ENCODE data around the gene ODF4.

ODF4 gene

DNA sequence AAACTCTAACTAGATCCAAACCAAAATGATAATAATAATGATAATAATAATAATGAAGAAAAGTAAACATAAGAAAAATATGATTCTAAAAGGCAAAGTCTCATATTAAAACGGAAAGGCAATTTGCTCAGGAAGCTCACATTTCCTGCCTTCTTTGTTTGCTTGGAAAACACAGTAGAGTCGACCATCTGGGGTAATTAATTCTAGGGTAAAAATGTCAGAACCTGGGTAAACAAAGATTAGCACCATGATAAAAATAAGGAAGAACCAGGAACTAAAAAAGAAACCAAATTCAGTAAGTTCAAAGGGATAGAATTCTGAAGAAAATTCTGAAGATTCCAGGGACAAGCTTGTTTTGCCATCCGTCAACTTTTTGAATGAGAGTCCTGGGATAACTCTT is 20.6 kb downstream of the ODF4 start:
- Histone ChIP-seq H4K20me1 (ENCODE audit: low read depth, low read length) (no peaks in the 10 kb centered on the region), H3K9me3 (ENCODE audit: insufficient read depth, low read length) (no peaks in the 10 kb centered on the region), H3K4me3 (ENCODE audit: insufficient read depth, low read length, poor library complexity, severe bottlenecking) (no peak overlapping the region), H3K27me3 (ENCODE audit: low read length) (no peaks in the 10 kb centered on the region), H3F3A (ENCODE audit: insufficient read depth) (no peaks in the 10 kb centered on the region), H3K4me2 (ENCODE audit: low read depth, low read length, poor library complexity, severe bottlenecking) (no peak overlapping the region), H3K27ac (ENCODE audit: low read depth, low read length) (no peak overlapping the region), H3K9ac (ENCODE audit: low read length) (no peak overlapping the region), H3K79me2 (ENCODE audit: insufficient read depth, low read length) (no peaks in the 10 kb centered on the region), H2AFZ (ENCODE audit: low read depth, low read length, severe bottlenecking) (no peak overlapping the region), H3K36me3 (ENCODE audit: low read length) (no peaks in the 10 kb centered on the region), H3K9me2 (replicated peaks; ENCODE audit: insufficient read depth, low read length) (no peaks in the 10 kb centered on the region)
- TF ChIP-seq EZH2phosphoT487 (conservative IDR thresholded peaks at IDR 0.05; ENCODE audit: low read length): no peak
- TF ChIP-seq, protein P1, sequence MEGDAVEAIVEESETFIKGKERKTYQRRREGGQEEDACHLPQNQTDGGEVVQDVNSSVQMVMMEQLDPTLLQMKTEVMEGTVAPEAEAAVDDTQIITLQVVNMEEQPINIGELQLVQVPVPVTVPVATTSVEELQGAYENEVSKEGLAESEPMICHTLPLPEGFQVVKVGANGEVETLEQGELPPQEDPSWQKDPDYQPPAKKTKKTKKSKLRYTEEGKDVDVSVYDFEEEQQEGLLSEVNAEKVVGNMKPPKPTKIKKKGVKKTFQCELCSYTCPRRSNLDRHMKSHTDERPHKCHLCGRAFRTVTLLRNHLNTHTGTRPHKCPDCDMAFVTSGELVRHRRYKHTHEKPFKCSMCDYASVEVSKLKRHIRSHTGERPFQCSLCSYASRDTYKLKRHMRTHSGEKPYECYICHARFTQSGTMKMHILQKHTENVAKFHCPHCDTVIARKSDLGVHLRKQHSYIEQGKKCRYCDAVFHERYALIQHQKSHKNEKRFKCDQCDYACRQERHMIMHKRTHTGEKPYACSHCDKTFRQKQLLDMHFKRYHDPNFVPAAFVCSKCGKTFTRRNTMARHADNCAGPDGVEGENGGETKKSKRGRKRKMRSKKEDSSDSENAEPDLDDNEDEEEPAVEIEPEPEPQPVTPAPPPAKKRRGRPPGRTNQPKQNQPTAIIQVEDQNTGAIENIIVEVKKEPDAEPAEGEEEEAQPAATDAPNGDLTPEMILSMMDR (IDR thresholded peaks at IDR 0.05; ENCODE audit: insufficient read depth, low read length, poor library complexity, severe bottlenecking): no peak

DNA sequence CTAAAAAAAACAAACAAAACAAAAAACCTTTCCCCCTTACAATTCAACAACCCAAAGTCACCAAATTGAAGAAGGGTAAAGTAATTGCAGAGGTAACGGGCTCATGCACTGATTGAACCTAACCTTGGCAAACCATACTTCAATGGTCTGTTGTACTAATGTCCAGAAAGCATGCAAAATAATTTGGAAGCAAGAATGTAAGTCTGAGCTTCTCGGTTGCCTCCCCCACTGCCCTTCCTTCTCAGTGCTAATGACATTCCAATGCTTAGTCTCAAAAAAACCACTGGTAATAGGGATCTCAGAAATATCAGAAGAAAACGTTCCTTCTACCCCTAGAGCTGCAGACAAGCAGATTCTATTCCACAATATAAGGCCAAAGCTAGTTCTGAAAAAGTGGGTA is 21.1 kb downstream of the ODF4 start:
- Histone ChIP-seq H2AFZ (ENCODE audit: low read depth, low read length, severe bottlenecking) (no peak overlapping the region), H4K20me1 (ENCODE audit: low read depth, low read length) (no peaks in the 10 kb centered on the region), H3K4me2 (ENCODE audit: low read depth, low read length, poor library complexity, severe bottlenecking) (no peak overlapping the region), H3F3A (ENCODE audit: insufficient read depth) (no peaks in the 10 kb centered on the region), H3K36me3 (ENCODE audit: low read length) (no peaks in the 10 kb centered on the region), H3K9ac (ENCODE audit: low read length) (no peak overlapping the region), H3K79me2 (ENCODE audit: insufficient read depth, low read length) (no peaks in the 10 kb centered on the region), H3K9me2 (replicated peaks; ENCODE audit: insufficient read depth, low read length) (no peaks in the 10 kb centered on the region), H3K27me3 (ENCODE audit: low read length) (no peaks in the 10 kb centered on the region), H3K9me3 (ENCODE audit: insufficient read depth, low read length) (no peaks in the 10 kb centered on the region), H3K4me3 (ENCODE audit: insufficient read depth, low read length, poor library complexity, severe bottlenecking) (no peak overlapping the region), H3K27ac (ENCODE audit: low read depth, low read length) (no peak overlapping the region)
- TF ChIP-seq, protein P1 (IDR thresholded peaks at IDR 0.05; ENCODE audit: insufficient read depth, low read length, poor library complexity, severe bottlenecking): no peak
- TF ChIP-seq EZH2phosphoT487 (conservative IDR thresholded peaks at IDR 0.05; ENCODE audit: low read length): no peak

DNA sequence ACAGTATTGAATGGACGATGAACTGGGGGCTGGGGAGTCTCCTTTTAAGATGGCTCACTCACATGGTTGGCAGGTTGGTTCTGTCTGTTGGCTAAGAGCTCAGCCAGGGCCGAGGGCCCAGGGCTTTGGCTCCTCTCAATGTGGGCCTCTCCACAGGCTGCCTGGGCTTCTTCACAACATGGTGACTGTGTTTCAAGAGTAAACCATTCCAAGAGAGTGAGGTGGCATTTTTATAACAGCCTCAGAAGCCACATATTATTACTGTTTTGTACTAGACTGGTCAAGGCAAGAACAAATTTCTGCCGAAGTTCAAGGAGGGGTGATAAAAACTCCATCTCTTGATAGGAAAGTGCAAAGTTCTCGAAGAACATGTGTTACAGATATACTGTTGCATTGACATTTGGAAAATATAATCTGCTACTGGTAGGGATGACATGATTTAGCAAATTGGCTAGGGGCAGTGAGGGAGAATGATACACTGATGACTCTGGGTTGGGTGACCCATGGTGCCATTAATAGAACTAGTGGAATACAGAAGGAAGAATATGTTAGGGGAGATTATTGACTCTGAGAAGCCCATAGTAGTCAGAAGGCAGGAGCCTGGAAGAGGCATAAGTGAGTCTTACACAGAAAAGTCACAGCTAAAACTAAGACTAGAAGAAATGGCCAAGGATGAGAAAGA is 23.2 kb downstream of the ODF4 start:
- Histone ChIP-seq H3K4me2 (ENCODE audit: low read depth, low read length, poor library complexity, severe bottlenecking) (no peak overlapping the region), H3K4me3 (ENCODE audit: insufficient read depth, low read length, poor library complexity, severe bottlenecking) (no peak overlapping the region), H3K9me2 (replicated peaks; ENCODE audit: insufficient read depth, low read length) (no peaks in the 10 kb centered on the region), H3K9ac (ENCODE audit: low read length) (no peak overlapping the region), H4K20me1 (ENCODE audit: low read depth, low read length) (no peaks in the 10 kb centered on the region), H3K36me3 (ENCODE audit: low read length) (no peaks in the 10 kb centered on the region), H3F3A (ENCODE audit: insufficient read depth) (no peaks in the 10 kb centered on the region), H2AFZ (ENCODE audit: low read depth, low read length, severe bottlenecking) (no peak overlapping the region), H3K9me3 (ENCODE audit: insufficient read depth, low read length) (no peaks in the 10 kb centered on the region), H3K27me3 (ENCODE audit: low read length) (no peaks in the 10 kb centered on the region), H3K79me2 (ENCODE audit: insufficient read depth, low read length) (no peaks in the 10 kb centered on the region), H3K27ac (ENCODE audit: low read depth, low read length) (no peak overlapping the region)
- TF ChIP-seq, protein P1 (IDR thresholded peaks at IDR 0.05; ENCODE audit: insufficient read depth, low read length, poor library complexity, severe bottlenecking): no peak
- TF ChIP-seq EZH2phosphoT487 (conservative IDR thresholded peaks at IDR 0.05; ENCODE audit: low read length): no peak
